Fibroblast of pulmonary artery (primary cell): ENCODE results near the gene FAM124A.
"Not testable (repeated sequence)": the region's sequence is repeated elsewhere in the genome, so short reads cannot be mapped to it uniquely, and the experiment has no call there.

ENCODE experiments used
- DNase-seq: peaks from one replicate; pipeline ENCODE4 v3.0.0-alpha.2; 2010; ENCODE audit warnings: low read depth
- H3K4me3 ChIP-seq: replicated peaks from 2 replicates; pipeline ENCODE4 v1.5.1; 2011; ENCODE audit warnings: low read depth, mild to moderate bottlenecking, control low read depth, low read length, moderate library complexity
- TF ChIP-seq, protein P1 (sequence below): IDR thresholded peaks from 2 replicates; pipeline ENCODE4 v1.5.1; 2011; ENCODE audit warnings: mild to moderate bottlenecking, control low read depth, low read length, inconsistent platforms; ENCODE audit errors: missing control alignments

Gene FAM124A

DNA sequence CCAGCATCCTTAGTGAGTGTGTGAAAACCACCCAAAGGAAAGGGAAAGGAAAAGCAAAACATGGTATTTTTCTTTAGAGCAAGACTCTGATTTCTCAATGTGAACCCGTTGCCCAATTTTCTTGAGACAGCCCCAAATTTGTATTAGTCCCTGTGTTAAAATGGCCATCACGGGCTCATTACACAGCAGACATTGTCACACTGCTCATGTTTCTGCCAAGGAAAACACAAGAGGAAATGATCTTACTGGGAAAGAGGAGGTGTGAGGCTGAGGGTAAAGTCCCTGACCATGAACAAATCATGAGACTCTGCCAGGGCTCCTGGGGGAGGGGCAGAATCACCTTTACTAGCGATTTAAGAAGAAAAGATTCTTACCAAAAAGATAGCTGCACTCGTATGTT is 54.4 kb downstream of the FAM124A start:
- no peak overlapping the region for H3K4me3 ChIP-seq
- TF ChIP-seq, protein P1, sequence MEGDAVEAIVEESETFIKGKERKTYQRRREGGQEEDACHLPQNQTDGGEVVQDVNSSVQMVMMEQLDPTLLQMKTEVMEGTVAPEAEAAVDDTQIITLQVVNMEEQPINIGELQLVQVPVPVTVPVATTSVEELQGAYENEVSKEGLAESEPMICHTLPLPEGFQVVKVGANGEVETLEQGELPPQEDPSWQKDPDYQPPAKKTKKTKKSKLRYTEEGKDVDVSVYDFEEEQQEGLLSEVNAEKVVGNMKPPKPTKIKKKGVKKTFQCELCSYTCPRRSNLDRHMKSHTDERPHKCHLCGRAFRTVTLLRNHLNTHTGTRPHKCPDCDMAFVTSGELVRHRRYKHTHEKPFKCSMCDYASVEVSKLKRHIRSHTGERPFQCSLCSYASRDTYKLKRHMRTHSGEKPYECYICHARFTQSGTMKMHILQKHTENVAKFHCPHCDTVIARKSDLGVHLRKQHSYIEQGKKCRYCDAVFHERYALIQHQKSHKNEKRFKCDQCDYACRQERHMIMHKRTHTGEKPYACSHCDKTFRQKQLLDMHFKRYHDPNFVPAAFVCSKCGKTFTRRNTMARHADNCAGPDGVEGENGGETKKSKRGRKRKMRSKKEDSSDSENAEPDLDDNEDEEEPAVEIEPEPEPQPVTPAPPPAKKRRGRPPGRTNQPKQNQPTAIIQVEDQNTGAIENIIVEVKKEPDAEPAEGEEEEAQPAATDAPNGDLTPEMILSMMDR, result no peak
- DNase-seq, result peak; percentile 23

DNA sequence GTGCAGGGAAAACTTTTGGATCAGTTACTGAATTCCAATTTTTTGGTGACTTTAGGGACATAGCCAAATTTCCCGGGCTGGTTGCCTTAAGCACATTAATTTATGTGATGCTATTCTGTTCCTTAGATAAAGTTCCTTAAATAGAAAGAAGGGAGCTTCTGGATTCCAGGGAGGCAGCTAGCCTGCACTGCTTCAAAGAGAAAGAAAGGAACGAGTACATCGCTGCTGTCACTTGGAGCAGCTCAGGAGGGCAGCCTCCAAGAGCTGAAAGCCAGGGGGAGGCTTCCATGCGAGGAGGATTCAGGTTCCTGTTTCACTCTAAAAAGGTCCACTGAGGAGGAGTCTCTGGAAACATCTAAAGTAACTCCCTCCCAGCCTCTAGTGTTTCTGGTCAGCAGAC is 55.7 kb downstream of the FAM124A start:
- DNase-seq, result no peak
- H3K4me3 ChIP-seq, result no peak overlapping the region
- TF ChIP-seq, protein P1, result no peak

DNA sequence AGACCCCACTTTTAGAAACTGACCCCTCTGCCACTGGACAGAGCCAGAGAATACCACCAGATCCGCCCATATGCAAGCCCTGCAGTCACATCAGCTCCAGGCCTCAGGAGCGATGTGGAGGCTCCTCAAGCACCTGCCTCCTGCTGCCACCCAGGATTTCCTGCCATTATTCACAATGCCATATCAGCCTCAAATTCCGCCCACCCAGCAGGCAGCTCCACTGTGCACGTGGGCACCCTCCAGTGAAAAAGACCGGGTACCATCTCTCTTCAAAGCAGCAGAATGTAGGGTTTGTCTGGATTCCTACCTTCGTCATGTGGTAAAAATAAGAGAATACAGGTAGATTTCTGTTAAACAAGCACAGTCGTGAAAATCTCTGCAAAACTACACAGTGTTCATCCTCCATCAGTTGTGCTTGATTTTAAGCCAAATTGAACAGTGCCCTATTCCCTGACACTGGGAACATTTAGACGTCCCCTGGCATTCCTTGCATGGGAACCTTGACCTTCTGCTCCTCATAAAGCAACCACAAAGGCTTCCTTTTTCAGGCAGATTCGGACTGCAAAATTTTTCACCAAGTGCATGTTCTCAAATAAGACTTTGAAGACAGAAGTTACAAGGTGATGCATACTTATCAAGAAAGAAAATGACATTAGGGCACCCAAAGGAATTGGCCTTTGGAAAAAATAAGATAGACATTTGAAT is 56.4 kb downstream of the FAM124A start:
- TF ChIP-seq, protein P1, result no peak
- no peak for DNase-seq
- H3K4me3 ChIP-seq, result no peak overlapping the region

DNA sequence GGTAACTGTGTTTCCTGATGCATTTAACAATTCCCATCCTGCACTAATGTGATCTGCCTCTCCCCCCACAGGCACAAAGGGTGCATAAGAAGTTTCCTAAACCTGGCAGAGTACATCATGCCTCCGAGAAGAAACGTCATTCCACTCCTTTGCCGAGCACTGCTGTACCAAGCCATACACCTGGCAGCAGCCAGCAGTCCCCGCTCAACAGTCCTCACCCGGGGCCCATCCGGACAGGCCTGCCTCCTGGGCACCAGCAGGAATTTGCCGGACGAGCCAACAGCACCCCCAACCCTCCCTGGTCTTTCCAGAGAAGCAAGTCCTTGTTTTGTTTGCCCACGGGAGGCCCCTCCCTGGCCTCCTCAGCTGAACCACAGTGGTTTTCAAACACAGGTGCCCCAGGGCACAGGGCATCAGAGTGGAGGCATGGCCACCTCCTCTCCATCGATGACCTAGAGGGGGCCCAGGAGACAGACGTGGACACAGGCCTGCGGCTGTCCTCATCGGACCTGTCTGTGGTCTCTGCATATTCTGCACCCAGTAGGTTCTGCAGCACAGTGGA is 58.3 kb downstream of the FAM124A start:
- no peak overlapping the region for H3K4me3 ChIP-seq
- DNase-seq, result no peak
- TF ChIP-seq, protein P1, result no peak

DNA sequence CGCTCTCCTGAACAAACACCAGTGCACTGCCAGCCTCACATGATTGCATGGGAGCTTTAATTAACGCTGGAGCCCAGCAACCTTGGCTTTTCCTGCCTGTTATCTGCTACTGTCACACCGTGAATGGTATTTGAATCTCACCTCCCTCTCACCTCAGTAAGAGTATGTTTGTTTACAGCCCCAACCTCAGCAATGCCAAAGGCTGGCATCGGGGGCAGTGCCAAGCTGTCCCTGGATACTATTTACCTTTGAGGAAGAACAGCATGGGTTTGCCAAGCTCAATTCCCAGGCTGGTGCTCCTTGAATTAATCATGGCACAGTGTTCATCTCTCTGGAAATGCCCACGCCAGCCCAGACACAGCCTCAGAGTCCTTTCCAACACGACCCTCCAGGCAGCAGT is 60.1 kb downstream of the FAM124A start:
- TF ChIP-seq, protein P1, result no peak
- no peak for DNase-seq
- H3K4me3 ChIP-seq, result no peak overlapping the region

DNA sequence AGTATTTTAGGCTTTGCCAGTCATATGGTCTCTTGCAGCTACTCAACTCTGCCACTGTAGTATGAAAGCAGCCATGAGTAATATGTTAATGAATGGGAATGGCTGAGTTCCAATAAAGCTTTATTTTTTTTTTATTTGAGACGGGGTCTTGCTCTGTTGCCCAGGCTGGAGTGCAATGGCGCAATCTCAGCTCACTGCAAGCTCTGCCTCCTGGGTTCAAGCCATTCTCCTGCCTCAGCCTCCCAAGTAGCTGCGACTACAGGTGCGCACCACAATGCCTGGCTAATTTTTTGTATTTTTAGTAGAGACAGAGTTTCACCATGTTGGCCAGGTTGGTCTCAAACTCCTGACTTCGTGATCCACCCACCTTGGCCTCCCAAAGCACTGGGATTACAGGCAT is 60.7 kb downstream of the FAM124A start:
- not testable (repeated sequence) for DNase-seq, H3K4me3 ChIP-seq

DNA sequence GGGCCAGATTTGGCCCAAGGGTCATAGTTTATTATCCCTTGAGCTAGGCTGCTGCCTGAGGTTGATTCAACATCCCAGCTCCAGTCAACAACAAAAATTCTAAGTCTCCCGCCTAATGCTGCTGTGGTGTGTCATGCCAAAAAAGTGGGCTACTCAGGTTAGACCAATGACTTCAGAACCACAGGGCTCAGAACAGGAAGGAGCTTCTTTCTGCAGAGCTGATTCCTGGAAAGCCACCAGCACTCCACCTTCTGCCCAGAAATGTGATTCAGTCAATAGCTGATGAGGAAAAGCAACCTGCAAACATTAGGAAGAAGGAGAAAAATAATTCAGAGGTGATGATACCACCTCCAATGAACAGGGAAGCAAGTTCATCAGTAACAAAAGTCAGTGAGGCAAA is 61.2 kb downstream of the FAM124A start:
- no peak for DNase-seq
- TF ChIP-seq, protein P1, result no peak
- H3K4me3 ChIP-seq, result no peak overlapping the region
